ENCODE data around the gene E4F1.

The E4F1 gene

DNA sequence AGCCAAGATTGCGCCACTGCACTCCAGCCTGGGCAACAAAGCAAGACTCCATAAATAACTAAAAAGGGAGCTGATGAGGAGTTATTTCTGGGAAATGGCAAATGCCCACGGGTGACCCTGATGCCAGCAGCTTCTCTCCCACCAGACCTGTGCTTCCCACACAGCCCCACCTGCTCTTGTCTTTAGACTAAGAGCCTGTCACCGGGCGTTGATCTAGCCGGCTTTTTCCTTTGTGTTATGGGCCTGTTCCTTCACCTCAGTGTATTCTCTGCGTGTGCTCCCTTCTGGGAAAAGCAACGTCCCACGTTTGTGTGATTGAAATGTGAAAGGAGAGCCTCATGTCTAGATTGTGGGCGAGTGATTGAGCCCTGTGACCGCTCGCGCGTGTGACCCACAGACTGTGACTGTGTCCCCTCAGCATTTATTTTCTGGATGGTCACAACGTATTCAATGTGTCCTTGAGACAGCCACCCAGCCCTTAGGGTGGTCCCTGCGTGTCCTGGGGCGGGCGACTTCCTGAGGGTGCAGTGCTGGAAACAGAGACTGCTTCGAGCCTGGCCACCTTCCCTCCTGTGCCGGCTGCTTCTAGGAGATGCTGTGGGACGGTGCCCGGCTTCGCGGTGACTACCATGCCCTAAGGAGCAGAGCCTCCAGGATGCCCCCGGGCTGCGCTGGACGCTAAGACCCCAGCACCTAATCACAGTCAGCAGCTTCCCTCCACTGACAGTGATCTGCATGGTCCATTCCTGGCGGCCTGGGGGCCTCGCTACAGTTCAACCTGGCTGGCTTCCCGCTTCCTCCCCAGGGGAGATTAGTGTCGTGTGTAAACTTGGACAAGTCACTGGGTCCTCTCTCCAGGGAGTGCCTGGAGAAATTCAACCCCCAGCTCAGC, 52.3 kb downstream of the E4F1 start:
- no peak for DNase-seq (ENCODE audit: low spot score)

DNA sequence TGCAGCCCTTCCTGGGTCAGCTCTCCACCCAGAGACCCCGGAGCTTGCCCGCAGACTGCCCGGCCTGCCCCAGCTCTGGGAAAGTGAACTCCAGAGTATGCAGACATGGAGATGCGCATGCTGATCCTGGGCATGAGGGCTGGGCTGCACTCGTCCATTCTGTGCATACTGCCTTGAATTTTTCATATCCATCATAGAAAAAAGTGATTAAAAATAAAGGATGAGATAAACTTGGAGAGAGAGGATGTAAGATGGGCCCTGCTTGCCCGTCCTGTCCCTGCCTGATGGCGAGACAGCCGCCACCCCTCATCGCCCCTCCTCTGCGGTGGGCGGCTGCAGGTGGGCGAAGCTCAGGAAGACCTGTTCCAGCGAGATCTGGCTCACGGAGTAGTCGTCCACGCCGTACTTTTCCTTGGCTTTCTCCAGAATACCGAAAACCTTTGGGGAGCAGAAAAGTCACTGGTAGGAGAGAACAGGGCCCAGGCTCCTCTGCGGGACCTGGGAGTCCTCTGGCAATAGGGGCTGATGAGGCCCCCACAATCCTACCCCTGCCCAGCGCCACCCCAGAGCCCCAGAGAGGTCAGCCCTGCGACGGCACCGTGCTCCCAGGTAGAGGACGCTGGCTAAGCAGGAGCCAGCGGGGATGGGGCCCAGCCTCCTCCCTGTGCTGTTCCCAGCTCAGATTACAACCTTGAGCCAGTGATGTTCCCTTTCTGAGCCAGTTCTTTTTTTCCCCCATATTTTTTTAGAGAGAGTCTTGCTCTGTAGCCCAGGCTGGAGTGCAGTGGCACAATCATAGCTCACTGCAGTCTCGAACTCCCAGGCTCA, 53.2 kb downstream of the E4F1 start:
- DNase-seq (ENCODE audit: low spot score) = no peak

DNA sequence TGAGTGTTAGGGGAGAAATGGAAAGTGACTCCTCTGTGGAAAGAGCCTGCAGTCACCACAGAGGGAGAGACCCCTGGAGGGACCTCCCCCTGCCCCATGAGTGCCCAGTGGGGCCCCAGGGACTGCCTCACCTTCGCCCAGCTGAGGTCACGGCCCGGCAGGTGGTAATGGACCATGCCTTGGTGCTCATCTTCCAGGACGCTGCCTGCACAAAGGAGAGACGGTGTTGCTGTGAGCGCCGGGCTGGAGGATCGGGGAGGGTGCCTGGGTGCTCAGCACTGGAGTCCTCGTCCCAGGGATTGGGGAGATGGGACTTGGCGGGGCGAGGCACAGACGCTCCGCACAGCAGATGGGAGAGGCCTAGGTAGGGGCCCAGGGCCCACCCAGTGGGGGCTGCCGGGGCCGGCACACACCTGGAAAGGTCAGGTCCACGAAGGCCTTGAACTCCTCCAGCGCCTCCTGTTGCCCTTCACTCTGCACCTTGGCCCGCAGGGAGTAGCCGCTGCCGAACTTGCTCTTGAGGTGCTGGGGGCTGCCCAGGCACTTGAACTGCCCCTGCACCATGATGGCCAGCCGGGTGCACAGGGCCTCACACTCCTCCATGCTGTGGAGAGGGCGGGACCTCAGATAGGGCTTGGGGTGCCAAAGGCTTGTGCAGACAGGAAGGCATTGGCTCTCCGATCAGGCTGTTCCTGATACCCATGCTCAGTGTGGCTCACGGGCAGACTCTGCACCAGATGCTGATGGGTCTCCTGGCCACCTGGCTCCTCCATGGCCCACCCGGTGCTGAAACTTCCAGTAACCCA, 54.3 kb downstream of the E4F1 start:
- DNase-seq (ENCODE audit: low spot score) = no peak

DNA sequence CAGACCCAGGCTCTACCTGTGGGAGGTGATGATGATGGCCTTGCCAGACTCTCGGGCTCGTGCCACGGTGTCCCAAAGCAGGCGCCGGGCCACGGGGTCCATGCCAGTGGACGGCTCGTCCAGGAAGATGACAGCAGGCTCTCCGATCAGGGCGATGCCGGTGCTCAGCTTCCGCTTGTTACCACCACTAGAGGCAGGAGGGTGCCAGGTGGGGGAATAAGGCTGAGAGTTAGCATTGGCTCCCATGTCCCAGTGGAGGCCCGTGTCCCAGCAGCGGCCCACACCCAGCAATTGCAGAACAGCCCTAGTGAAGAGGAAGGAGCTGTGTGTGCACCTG, 54.8 kb downstream of the E4F1 start:
- DNase-seq (ENCODE audit: low spot score) = no peak

DNA sequence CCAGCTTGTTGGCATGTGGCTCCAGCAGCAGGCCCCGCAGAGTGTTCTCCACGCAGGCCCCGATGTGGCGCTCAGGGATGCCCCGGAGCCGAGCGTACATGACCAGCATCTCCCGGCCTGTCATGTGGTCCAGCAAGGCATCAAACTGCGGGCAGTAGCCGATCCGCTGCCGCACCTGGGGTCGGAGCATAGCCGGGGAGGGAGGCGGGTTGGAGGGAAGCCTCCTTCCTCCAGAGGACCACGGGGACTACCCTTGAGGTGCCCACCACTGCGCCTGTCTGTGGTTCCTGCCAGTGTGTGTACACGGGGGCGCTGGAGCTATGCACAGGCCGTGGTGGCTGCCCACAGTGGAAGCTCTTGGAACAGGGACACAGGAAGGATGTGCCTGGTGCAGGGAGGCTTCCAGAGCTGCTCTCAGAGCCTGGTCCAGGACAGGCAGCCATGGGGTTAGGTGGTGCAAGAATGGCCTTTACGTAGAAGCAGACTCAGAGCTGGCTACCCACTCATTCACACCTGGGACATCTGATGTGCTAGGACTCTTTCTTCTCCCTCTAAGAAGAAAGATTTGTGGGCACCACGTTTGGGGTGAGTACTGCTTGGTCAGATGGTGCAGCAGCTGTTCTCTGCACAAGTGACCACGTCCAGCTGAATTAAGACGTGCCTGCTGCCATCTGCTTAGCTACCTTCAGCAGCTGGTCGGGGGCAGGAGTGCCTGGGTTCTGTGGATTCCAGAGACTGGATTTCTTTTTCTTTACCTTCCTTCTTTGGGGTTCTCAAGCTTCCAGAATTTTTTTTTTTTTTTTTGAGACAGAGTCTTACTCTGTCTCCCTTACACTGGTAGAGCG, 55.8 kb downstream of the E4F1 start:
- DNase-seq (ENCODE audit: low spot score) = no peak

DNA sequence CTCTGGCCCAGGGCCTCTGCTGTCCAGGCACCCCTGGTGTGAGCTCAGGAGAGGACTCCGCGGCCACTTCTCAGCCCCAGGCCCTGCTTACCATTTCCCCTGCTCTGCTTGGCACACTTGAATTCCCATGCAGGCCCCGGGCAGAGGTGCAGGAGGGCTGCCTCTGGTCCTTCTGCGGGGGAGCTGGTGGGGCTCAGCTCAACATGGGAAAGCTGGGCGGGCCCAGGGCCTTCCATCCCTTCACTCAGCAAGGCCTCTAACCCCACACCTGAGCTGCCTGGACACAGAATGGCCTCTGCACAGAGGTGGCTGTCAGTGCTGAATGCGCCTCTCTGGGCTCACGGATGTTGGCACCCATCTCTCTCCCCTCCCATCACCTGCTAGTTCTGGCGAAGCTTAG, 57.1 kb downstream of the E4F1 start:
- no peak for DNase-seq (ENCODE audit: low spot score)

DNA sequence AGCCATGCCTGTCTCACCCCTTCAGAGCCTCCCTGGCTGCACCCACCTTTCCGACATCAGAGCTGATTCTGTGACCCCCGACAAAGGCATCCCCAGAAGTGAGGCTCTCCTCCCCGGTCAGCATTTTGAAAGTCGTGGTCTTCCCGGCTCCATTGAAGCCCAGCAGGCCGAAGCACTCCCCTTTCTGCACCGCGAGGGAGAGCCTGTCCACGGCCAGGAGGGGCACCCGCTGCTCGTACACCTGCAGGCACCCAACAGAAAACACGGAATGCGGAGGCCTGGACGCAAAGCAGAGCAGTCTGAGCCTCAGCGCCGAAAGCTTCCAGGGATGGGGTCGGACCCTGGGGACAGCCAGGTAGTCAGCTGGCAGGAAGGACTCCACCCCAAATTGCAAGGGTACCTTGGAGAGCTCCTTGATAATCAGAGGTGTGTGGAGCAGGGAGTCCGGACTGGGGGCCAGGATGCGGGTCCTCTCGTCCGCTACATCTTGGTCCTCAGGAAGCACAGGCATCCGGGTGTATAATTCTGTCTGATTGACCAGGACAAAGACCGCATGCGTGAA, 57.7 kb downstream of the E4F1 start:
- DNase-seq (ENCODE audit: low spot score) = no peak

DNA sequence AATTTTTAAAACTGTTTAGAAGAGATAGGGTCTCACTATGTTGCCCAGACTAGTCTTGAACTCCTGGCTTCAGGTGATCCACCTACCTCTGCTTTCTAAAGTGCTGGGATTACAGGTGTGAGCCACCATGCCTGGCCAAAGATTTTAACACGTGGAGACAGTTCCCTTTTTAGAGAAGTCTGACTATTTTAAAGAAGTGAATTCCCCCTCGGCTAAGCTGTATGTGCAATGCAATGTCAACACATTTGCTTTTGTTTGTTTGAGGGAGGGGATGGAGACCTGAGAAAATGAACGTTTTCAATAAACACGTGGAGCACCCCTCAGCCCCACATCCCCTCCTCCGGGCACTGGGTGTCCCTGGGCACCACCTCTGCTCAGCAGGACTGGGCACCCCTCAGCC, 58.9 kb downstream of the E4F1 start:
- no peak for DNase-seq (ENCODE audit: low spot score)

DNA sequence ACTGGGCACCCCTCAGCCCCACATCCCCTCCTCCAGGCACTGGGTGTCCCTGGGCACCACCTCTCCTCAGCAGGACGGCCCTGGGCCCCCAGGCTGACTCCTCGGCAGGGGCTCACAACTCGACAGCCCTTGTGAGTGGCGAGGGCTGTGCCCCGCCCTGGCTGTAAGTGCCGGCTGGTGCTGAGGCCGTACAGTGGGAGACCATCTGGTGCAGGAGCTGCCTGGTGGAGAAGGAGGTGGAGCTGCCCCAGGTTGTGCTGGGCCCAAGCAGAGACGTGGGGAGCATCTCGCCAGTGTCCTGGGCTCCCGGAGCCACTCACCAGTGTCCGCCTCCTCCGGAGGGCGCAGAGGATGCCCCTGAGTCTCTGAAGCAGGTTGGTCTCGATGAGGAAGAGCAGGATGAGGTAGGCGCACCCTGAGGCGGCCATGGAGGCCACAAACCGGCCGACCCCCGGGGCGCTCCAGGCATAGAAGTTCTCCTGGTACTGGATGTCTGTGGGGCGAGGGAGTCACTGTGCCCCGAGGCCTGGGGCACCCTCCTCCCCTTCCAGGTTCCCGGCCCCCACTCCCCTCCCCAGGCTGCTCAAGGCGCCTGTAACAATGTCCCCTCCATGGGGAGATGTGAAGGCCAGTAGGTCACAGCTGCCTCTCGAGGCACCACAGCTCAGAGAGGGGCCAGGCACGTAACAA, 59.6 kb downstream of the E4F1 start:
- DNase-seq (ENCODE audit: low spot score) = no peak

DNA sequence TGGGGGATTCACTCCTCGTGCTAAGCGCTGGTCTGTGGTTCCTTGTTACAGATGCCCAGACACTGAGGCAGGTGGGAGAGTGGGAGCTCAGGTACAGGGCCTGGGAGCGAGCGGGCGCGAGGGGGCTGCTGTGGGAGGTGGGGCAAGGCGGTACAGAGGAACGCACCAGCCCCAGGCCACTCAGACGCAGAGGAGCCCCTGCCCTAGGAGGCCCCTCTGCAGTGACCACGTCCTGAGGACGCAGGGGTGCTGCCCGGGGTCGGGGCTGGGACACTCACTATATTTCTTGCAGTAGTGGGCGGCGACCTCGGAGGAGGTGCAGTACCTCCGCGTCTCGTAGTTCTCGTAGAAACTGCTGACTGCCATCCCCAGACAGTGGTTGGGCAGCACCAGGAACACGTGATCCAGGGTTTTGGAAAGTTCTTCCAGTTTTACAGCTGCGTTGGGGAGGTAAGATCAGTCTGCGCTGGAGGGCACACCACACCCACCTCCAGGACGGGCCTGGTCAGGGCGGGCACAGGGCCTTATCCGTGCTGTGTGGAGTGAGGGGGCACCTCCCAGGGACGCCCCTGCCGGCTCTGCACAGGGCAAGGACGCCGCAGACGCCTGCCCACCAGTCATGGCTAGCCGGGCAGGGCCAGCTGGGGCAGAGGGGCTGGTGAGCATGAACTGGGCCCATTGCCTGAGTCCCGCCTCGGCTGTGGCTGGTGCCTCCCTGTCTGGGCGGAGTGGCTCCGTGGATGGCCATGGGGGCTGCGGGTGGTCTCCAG, 60.8 kb downstream of the E4F1 start:
- DNase-seq (ENCODE audit: low spot score) = no peak

DNA sequence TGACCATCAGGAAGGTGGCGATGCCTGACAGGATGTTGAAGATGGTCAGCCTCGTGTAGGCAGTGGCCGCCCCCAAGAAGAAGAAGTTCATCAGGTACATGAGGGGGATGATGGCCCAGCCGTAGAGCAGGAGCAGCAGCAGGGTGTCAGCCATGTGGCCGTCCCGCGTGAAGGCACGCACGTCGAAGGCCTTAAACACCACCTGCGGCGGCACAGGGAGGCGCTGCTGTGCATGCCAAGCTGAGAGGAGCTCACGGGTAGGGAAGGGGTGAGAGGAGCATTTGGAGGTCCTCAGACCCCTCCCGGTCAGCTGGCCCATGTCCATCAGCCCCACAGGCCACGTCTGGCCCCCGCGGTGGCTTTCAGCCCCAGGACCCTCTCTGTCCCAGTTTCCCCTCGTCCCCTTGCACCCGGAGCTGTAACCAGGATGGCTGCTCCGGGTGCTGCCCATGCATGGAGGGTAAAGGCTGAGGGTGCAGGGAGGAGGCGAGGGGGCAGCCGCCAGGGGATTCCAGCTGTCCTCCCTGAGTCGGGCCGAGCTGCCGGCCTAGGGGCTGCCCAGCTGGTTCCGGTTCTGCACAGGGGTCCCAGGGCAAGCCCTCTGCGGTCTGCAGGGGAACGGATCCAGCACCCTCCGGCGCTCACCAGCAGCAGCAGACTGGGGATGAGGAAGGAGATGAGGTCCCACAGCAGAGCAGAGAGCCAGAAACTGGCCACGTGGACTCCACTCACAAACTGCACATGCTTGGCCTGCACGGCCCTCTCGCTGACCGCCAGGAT, 61.6 kb downstream of the E4F1 start:
- DNase-seq (ENCODE audit: low spot score) = no peak
